COLO829 (cell line): ENCODE data around the gene PTGIS.

Source experiments
- DNase-seq: peaks from one replicate; pipeline ENCODE4 v3.0.0; 2012; ENCODE audit warnings: low spot score

The PTGIS gene

GRCh38 chr20:49595811-49596561 lies 28.0 kb upstream of the PTGIS start:
- no peak for DNase-seq

GRCh38 chr20:49595346-49595745 lies 27.4 kb upstream of the PTGIS start:
- DNase-seq, result no peak

DNA sequence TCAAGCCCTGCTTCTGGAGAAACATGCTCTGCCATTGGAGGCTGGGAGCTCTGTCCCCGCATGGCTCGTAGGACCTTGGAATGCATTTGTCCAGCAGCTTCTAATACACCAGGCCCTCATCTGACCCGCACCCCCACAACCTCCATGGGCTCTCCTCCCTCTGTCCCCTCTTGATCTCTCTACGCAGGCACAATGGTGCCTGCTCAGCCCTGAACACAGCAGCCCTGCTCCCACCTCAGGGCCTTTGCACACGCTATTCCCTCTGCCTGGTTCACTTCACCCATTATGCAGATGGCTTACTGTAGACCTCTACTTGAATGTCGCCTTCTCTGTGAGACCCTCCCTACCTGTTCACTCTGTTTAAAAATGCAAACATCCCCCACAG lies 27.0 kb upstream of the PTGIS start:
- DNase-seq, result no peak

DNA sequence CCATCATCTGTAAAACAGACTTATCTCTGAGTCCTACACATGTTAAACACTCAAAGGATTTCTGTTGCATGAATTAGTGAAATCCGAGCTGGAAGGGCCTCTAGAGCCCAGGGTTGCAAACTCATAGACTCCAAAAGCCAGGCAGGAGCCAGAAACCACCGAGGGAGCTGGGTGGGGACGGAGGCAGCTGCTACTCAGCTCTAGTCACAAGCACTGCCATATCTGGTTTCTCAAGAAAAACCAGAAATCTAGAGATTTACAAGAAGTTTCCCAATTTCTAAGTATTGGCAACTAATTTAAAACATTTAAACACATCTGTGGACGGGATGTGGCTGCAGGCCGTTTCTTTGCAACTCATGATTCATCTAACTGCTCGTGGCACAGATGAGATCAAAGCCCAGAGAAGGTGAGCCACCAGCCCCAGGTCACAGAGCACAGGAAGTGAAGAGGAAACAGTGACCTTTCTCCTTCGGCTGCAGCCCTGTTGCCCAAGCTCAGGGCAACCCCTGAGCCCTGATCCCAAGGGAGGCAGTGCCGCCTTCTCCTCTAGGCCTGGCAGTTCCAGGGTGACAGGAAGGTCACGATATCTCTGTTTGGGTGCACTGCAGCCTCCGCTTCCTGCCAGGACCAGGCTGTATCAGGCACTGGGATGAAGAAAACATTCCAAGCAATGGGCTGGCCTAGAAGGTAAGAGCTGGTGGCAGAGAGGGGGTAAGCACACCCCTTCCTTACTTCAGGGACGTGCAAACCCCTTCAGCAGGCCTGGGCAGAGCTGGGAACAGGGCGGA lies 26.4 kb upstream of the PTGIS start:
- no peak for DNase-seq

GRCh38 chr20:49593466-49594142 lies 25.7 kb upstream of the PTGIS start:
- DNase-seq, result no peak

GRCh38 chr20:49592120-49592519 lies 24.2 kb upstream of the PTGIS start:
- no peak for DNase-seq

- DNase-seq, result no peak
Measured at GRCh38 chr20:49591217-49591865, 23.4 kb upstream of the PTGIS start.

DNA sequence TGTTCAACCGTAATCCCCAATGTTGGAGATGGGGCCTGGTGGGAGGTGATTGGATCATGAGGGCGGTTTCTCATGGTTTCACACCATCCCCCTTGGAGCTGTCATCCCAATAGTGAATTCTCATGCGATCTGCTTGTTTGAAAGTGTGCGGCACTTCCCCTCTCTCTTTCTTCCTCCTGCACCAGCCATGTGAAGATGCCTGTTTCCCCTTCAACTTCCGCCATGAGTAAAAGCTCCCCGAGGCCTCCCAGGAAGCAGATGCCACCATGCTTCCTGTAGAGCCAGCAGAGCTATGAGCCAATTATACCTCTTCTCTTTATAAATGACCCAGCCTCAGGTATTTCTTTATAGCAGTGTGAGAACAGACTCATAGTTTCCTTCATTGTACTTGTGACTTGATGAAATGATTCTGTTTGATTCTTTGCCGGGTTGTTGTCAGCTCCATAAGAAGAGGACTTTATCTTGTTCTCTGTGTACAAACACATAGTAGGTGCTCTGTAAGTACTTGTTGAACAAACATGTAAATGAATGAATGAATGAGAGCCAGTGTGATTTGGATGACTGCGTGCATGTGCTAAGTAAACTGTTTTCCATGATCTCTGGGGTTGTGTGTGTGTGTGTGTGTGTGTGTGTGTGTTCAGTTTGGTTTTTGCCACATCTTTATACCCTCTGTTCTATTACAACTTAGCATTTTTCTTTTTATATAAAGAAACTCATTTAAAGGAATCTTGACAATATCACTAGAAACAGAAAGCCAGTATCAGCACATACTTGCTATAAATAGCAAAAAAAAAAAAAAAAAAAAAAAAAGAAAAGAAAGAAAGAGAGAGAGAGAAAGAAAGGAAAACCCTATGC lies 22.5 kb upstream of the PTGIS start:
- DNase-seq, result no peak

- DNase-seq, result no peak
Measured at GRCh38 chr20:49589747-49590146, 21.8 kb upstream of the PTGIS start.

GRCh38 chr20:49587111-49587570 lies 19.2 kb upstream of the PTGIS start:
- DNase-seq, result no peak

- no peak for DNase-seq
Measured at GRCh38 chr20:49585585-49586245, 17.8 kb upstream of the PTGIS start.

GRCh38 chr20:49584418-49585382 lies 16.8 kb upstream of the PTGIS start:
- no peak for DNase-seq

GRCh38 chr20:49583669-49584417 lies 15.9 kb upstream of the PTGIS start:
- DNase-seq, result no peak

GRCh38 chr20:49583343-49583668 lies 15.4 kb upstream of the PTGIS start:
- DNase-seq, result no peak

DNA sequence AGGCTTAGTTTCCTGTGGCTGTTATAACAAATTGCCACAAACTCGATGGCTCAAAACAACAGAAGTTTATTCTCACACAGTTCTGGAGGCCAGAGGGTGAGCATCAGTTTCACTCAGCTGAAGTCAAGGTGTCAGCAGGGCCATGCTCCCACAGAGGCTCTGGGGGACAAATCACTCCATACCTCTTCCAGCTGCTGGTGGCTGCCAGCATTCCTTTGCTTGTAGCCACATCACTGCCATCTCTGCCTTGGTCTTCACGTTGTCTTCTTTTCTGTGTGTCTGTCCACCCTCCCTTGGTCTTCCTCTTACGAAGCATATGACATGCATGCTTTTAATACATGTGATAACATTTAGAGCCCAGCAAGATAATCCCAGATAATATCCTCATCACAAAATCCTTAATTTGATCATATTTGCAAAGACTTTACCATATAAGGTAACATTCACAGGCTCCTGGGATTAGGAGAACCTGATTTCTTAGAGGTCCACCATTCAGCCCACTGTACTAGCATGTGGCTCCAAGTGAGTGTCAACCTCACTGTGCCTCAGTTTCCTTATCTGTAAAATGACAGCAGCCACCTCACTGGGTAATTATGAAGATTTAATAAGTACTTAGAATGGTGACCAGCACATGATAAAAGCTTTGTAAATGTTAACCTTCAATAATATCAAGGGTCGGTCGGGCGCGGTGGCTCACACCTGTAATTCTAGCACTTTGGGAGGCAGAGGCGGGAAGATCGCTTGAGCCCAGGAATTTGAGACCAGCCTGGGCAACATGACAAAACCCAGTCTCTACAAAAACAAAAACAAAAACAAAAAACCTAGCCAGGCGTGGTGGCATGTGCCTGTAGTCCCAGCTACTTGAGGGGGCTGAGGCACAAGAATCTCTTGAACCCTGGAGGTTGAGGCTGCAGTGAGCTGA lies 14.7 kb upstream of the PTGIS start:
- DNase-seq, result no peak

DNA sequence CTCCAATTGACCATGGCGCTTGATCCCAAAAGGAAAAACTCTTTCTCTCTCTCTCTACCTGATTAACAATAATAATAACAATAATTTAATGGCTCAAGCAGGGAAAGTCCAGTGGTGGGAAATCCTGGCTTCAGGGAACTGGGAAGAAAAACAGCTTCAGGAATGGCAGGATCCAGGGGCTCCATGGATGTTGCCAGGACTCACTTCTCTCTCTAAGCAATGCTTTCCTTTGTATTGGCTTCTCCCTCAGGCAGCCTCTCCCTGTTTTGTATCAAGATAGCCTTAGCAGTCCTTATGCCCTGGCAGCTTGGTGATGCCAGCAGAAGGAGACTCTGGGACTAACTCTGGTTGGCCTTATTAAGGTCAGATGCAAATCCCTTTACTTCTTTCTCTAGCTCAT lies 13.5 kb upstream of the PTGIS start:
- DNase-seq, result no peak

DNA sequence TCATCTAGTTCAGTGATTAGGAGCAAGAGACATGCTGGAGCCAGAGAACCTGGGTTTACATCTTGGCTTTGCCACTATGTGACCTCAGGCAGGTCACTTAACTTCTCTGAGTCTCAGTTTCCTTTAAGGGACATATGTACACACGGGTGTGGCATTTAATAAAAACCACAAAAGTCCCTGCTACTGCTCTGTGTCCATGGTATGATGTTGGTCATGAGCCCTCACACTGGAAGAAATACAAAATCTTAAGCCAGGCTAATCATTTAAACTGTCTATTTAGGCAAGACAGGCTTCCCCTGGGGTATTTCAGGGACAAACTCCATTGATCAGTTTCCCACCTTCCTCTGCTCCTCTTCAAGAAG lies 12.9 kb upstream of the PTGIS start:
- DNase-seq, result no peak
